GM18868 (cell line): ENCODE results near the gene EPG5.
"Not testable (repeated sequence)": the region's sequence is repeated elsewhere in the genome, so short reads cannot be mapped to it uniquely, and the experiment has no call there.

ENCODE experiments used
- ATAC-seq: cut with Tn5 transposase; IDR thresholded peaks from one replicate; pipeline ENCODE4 v1.9.1; 2021; ENCODE audit warnings: mild to moderate bottlenecking, moderate library complexity; ENCODE audit not compliant: unreplicated experiment

Gene EPG5

GRCh38 chr18:45870419-45870818 is 96.7 kb downstream of the EPG5 start:
- no peak for ATAC-seq

GRCh38 chr18:45865466-45865865 is 101.7 kb downstream of the EPG5 start:
- ATAC-seq, result no peak

GRCh38 chr18:45864081-45864480 is 103.0 kb downstream of the EPG5 start:
- ATAC-seq, result no peak

GRCh38 chr18:45863469-45863868 is 103.7 kb downstream of the EPG5 start:
- no peak for ATAC-seq

- ATAC-seq, result no peak
Measured at GRCh38 chr18:45861926-45862325, 105.2 kb downstream of the EPG5 start.

GRCh38 chr18:45860971-45861370 is 106.2 kb downstream of the EPG5 start:
- no peak for ATAC-seq

GRCh38 chr18:45860492-45860891 is 106.6 kb downstream of the EPG5 start:
- no peak for ATAC-seq

GRCh38 chr18:45859334-45859733 is 107.8 kb downstream of the EPG5 start:
- ATAC-seq, result no peak

- ATAC-seq, result no peak
Measured at GRCh38 chr18:45856531-45856930, 110.6 kb downstream of the EPG5 start.

GRCh38 chr18:45854036-45854586 is 113.0 kb downstream of the EPG5 start:
- no peak for ATAC-seq

GRCh38 chr18:45852631-45853030 is 114.5 kb downstream of the EPG5 start:
- no peak for ATAC-seq

- ATAC-seq, result no peak
Measured at GRCh38 chr18:45851161-45851925, 115.8 kb downstream of the EPG5 start.

- peak; percentile 80 for ATAC-seq
Measured at GRCh38 chr18:45850021-45850420, 117.1 kb downstream of the EPG5 start.

- ATAC-seq, result peak; percentile 47
Measured at GRCh38 chr18:45849529-45849928, 117.6 kb downstream of the EPG5 start.

- not testable (repeated sequence) for ATAC-seq
Measured at GRCh38 chr18:45848643-45849042, 118.5 kb downstream of the EPG5 start.

- no peak for ATAC-seq
Measured at GRCh38 chr18:45847119-45847518, 120.0 kb downstream of the EPG5 start.

GRCh38 chr18:45845410-45845809 is 121.7 kb downstream of the EPG5 start:
- no peak for ATAC-seq

- no peak for ATAC-seq
Measured at GRCh38 chr18:45844938-45845337, 122.2 kb downstream of the EPG5 start.

- ATAC-seq, result no peak
Measured at GRCh38 chr18:45843019-45843418, 124.1 kb downstream of the EPG5 start.

GRCh38 chr18:45841765-45842442 is 125.2 kb downstream of the EPG5 start:
- no peak for ATAC-seq

GRCh38 chr18:45841060-45841764 is 125.9 kb downstream of the EPG5 start:
- no peak for ATAC-seq
